GM12878 (cell line): ENCODE data around the gene SMURF1.

Experiments used
- BHLHE40 ChIP-seq, 2 experiments: fragments of 450-650 bp in 1 of 2; IDR thresholded peaks; 2 replicates each; pipeline ENCODE4 v1.6.1; 2011 to 2017; ENCODE audit warnings: low read depth in 2 of 2, borderline replicate concordance in 1 of 2, improper control_type of control experiment in 1 of 2, low read length in 1 of 2, mild to moderate bottlenecking in 1 of 2
- EZH2 ChIP-seq: IDR thresholded peaks from 2 replicates; pipeline ENCODE4 v1.6.1; 2012; ENCODE audit warnings: low read depth, mild to moderate bottlenecking, control low read depth, inconsistent platforms, low read length, borderline replicate concordance; ENCODE audit not compliant: control insufficient read depth
- FOXK2 ChIP-seq: fragments of 450-650 bp; IDR thresholded peaks from 2 replicates; pipeline ENCODE4 v1.6.1; 2017; ENCODE audit warnings: mild to moderate bottlenecking, moderate library complexity
- MTA3 ChIP-seq: IDR thresholded peaks from 2 replicates; pipeline ENCODE4 v1.6.1; 2012; ENCODE audit warnings: low read length, inconsistent platforms, borderline replicate concordance
- POLR2A ChIP-seq: IDR thresholded peaks from 2 replicates; pipeline ENCODE4 v1.6.1; 2011; ENCODE audit warnings: low read depth, mild to moderate bottlenecking, low read length
- POLR2AphosphoS5 ChIP-seq: IDR thresholded peaks from 2 replicates; pipeline ENCODE4 v1.6.1; 2011; ENCODE audit warnings: mild to moderate bottlenecking, low read length, inconsistent platforms
- SMC3 ChIP-seq: IDR thresholded peaks from 2 replicates; pipeline ENCODE4 v1.6.1; 2011; ENCODE audit warnings: low read length, improper control_type of control experiment, borderline replicate concordance
- TCF12 ChIP-seq: IDR thresholded peaks from 2 replicates; pipeline ENCODE4 v1.6.1; 2011; ENCODE audit warnings: low read depth, mild to moderate bottlenecking, low read length
- YBX1 ChIP-seq: fragments of 450-650 bp; IDR thresholded peaks from 2 replicates; pipeline ENCODE4 v1.6.1; 2016; ENCODE audit warnings: antibody characterized with exemption
- YY1 ChIP-seq: IDR thresholded peaks from 2 replicates; pipeline ENCODE4 v1.6.1; 2011; ENCODE audit warnings: low read depth, mild to moderate bottlenecking, low read length
- ZNF592 ChIP-seq: fragments of 450-650 bp; IDR thresholded peaks from 2 replicates; pipeline ENCODE4 v1.6.1; 2017; ENCODE audit warnings: mild to moderate bottlenecking, moderate library complexity

GRCh38 chr7:99139036-99139435 is 4.9 kb downstream of the SMURF1 start:
- TF ChIP-seq BHLHE40 (IDR thresholded peaks at IDR 0.05; ENCODE audit: borderline replicate concordance in 1 of 2, low read depth in 2 of 2, low read length in 1 of 2) = no peak
- no peak for TF ChIP-seq POLR2AphosphoS5
- TF ChIP-seq EZH2 = no peak
- no peak for TF ChIP-seq FOXK2
- TF ChIP-seq TCF12 = no peak
- no peak for TF ChIP-seq YBX1
- TF ChIP-seq POLR2A = no peak
- no peak for TF ChIP-seq ZNF592
- no peak for TF ChIP-seq SMC3
- no peak for TF ChIP-seq YY1
- TF ChIP-seq MTA3 = no peak
